ENCODE results near the gene ZSWIM3.

DNA sequence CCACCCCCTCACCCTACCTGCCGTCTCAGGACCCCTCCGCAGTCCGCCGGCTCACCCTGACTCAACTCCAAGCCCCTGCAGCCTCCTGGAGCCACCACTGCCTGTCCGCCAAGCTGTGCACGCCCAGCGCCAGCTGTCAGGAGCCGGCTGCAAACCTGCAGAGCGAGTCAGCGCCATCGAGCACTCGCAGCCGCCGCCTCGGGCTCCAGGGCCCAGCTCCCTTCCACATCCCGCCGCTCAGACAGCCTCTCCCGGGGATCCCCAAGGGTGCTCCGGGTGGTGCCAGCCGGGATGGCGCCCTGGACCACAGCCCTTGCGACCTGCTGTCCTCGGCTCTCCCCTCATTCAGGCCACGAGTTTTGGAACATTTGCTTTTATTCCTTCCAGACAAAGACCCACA is 34.6 kb upstream of the ZSWIM3 start:
- TF ChIP-seq POLR2A (IDR thresholded peaks at IDR 0.05; ENCODE audit: low read depth), result no peak
- TF ChIP-seq, protein P1, sequence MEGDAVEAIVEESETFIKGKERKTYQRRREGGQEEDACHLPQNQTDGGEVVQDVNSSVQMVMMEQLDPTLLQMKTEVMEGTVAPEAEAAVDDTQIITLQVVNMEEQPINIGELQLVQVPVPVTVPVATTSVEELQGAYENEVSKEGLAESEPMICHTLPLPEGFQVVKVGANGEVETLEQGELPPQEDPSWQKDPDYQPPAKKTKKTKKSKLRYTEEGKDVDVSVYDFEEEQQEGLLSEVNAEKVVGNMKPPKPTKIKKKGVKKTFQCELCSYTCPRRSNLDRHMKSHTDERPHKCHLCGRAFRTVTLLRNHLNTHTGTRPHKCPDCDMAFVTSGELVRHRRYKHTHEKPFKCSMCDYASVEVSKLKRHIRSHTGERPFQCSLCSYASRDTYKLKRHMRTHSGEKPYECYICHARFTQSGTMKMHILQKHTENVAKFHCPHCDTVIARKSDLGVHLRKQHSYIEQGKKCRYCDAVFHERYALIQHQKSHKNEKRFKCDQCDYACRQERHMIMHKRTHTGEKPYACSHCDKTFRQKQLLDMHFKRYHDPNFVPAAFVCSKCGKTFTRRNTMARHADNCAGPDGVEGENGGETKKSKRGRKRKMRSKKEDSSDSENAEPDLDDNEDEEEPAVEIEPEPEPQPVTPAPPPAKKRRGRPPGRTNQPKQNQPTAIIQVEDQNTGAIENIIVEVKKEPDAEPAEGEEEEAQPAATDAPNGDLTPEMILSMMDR (IDR thresholded peaks at IDR 0.05), result no peak
- no peak for TF ChIP-seq EP300 (IDR thresholded peaks at IDR 0.05)
- TF ChIP-seq POLR2AphosphoS5 (IDR thresholded peaks at IDR 0.05), result no peak

Measured in esophagus muscularis mucosa (tissue), 4 donors.